ENCODE measurements around the gene CNKSR1. TPM values are rescaled to one million over a fixed set of nuclear protein-coding genes. Genes with fewer than 3 reads are reported as not detected.

The CNKSR1 gene
- total and polyA plus RNA-seq, 8 donors = 15.8 to 32.9 (median 22.5) TPM

- peak overlapping the region; percentile 24 to 25 for H3K4me3 ChIP-seq
- H3K36me3 ChIP-seq = no peaks in the 10 kb centered on the region
- no peaks in the 10 kb centered on the region for H3K9me3 ChIP-seq
- intact Hi-C loops (cut with DNase I) = loop anchor here in 1 of 2 donors (10.0 kb wide), 1 partner anchor 129 kb away; no protein-coding TSS in a partner anchor
- H3K27ac ChIP-seq = no peak overlapping the region
- ATAC-seq (peak; percentile 63), DNase-seq (peak in 2 of 4 donors; percentile 55 to 91)
- peaks cover 0 to 61% of the 10 kb centered on the region in 2 donors for H3K27me3 ChIP-seq
- H3K4me1 ChIP-seq = peaks cover 0 to 32% of the 10 kb centered on the region in 2 donors
- peak; percentile 60 to 77 for TF ChIP-seq CTCF (IDR thresholded peaks at IDR 0.05)
These were observed 13.0 kb upstream of the CNKSR1 start for GRCh38 chr1:26164036-26164860.

DNA sequence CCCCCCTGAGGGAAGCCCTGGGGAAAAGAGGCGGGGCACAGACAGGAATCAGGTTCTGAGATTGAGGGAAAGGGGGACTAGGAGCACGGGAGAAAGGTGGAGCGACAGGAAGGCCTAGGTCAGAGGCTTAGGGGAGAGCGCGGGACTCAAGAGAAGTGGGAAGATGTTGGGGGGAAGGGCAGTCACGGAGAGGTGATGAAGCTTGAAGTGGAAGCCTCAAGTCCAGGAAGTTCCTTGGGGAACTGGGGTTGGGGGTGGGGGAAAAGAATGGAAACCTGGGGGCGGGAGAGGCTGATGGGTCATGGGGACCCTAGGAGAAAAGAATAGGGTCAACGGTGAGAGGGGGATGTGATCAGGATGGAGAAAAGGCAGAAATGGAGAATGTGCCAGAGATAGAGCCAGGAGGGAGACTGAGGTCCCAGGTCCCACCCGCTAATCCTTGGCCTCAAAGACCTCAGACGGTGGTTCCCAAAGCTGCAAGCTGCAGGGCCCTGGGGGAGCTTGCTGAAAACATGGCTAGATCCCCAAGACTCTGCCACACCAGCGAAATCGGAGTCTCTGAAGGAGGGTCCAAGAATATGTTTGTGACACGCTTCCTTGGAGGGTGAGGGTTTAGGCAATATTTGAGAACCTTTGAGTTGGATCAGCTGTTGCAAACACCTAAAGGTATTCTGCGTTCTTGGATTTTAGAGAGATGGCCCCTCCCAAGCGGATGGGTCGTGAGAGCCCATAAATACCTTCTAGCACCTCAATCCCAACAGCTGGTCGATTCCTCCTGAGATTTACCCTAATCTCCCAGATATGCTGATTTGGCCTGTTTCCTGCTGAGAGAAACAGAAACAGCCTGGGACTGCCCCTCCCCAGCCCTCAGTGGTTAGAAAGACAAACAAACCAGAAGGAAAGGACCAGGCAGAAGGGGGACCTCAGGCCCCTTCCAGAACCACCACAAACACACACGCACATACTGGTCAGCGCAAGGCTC lies 12.1 kb upstream of the CNKSR1 start:
- DNase-seq (peak in 1 of 4 donors; percentile 41), ATAC-seq (no peak)
- Histone ChIP-seq H3K27ac (no peak overlapping the region), H3K4me3 (no peak overlapping the region), H3K36me3 (no peaks in the 10 kb centered on the region), H3K4me1 (peaks cover under 1 to 38% of the 10 kb centered on the region in 2 donors), H3K27me3 (peaks cover 0 to 55% of the 10 kb centered on the region in 2 donors), H3K9me3 (no peaks in the 10 kb centered on the region)
- intact Hi-C loops (cut with DNase I) = loop anchor here in 1 of 2 donors (10.0 kb wide), 1 partner anchor 130 kb away; no protein-coding TSS in a partner anchor
- TF ChIP-seq CTCF (IDR thresholded peaks at IDR 0.05) = no peak

GRCh38 chr1:26166719-26167281 lies 10.5 kb upstream of the CNKSR1 start:
- Histone ChIP-seq H3K4me3 (no peak overlapping the region), H3K36me3 (peaks cover 0 to 3% of the 10 kb centered on the region in 2 donors), H3K9me3 (no peaks in the 10 kb centered on the region), H3K27me3 (peaks cover 0 to 38% of the 10 kb centered on the region in 2 donors), H3K27ac (no peak overlapping the region), H3K4me1 (peaks cover 5 to 43% of the 10 kb centered on the region in 2 donors)
- DNase-seq = peak in 1 of 4 donors; percentile 21
- no peak for TF ChIP-seq CTCF (IDR thresholded peaks at IDR 0.05)
- intact Hi-C loops (cut with DNase I) = loop anchor here in 1 of 2 donors (10.0 kb wide), 1 partner anchor 132 kb away; no protein-coding TSS in a partner anchor
- ATAC-seq = no peak

DNA sequence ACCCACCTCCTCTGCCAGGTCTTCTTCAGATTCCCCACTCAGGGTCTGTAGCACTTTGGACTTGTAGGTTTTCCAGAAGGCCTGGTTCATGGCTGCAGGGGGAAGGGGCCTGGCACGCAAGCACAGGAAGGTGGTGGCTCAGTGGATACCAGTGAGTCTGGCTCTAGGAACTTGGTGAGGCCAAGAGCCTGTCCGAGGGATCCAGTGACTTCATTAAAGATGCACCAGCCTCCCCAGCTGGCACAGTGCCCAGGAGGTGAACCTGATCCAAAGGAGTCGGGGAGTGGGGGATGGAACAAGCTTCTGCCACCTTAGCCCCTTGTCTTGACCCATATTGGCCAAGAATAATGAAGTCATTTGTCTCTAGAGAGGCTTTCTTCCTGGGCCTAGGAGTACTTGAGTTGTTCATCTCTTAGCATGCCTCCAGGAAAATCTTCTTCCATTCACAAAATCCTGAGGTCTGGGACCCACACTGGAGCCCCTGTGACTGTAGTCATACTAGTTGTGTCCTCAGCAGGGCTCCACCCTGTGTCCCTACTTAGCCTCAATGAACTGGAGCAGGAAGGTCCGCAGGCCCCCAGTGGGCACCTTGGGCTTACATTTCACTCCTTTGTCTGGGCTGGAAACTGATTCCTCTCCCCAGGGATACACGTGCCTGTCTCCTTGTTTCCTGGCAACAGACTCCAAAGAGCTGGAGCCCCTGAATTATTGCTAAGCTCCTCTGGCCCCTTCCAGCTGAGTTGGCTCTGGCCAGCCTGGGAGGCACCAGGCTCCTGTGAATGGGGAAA lies 8.7 kb upstream of the CNKSR1 start, which contains the start of gene C1orf232:
Gene C1orf232 (minus strand): TSS at position 554 of the 788 bp plus-strand sequence. CDS start 464 bp downstream, at position 90.
- Histone ChIP-seq H3K27ac (peak within 1 kb of the TSS in 1 of 2 donors; percentile 80), H3K36me3 (peaks cover 0 to 4% of the 10 kb centered on the region in 2 donors), H3K9me3 (no peaks in the 10 kb centered on the region), H3K27me3 (peaks cover 0 to 22% of the 10 kb centered on the region in 2 donors), H3K4me1 (peaks cover 5 to 33% of the 10 kb centered on the region in 2 donors), H3K4me3 (peak within 1 kb of the TSS; percentile 71 to 81)
- intact Hi-C loops (cut with DNase I) = loop anchor here in 1 of 2 donors (10.0 kb wide), 1 partner anchor 134 kb away; no protein-coding TSS in a partner anchor
- DNase-seq = peak in 1 of 4 donors; percentile 32
- no peak for TF ChIP-seq CTCF (IDR thresholded peaks at IDR 0.05)
- ATAC-seq = no peak

Measured in left lung (tissue), 10 donors.